Fibroblast of lung (primary cell): Measurements from ENCODE around the gene RILPL2. TPM values are rescaled to one million over a fixed set of nuclear protein-coding genes. Genes with fewer than 3 reads are reported as not detected.
A peak's percentile ranks its signal among the peaks of the same experiment; 100 is the strongest.
"Not testable (repeated sequence)": the region's sequence is repeated elsewhere in the genome, so short reads cannot be mapped to it uniquely, and the experiment has no call there.

Source experiments
- DNase-seq, 2 donors: peaks; one replicate each; pipeline versions ENCODE4 v3.0.0 to v3.0.0-alpha.2; 2010; ENCODE audit warnings: low read depth in 2 of 2
- H2AFZ ChIP-seq: 2 replicates; pipeline ENCODE4 v1.5.1; 2012; ENCODE audit warnings: low read length, control low read depth, inconsistent platforms
- H3K27ac ChIP-seq: 2 replicates; pipeline ENCODE4 v1.5.1; 2011; ENCODE audit warnings: low read length, control low read depth; ENCODE audit not compliant: insufficient read depth
- H3K27me3 ChIP-seq: 2 replicates; pipeline ENCODE4 v1.5.1; 2011; ENCODE audit warnings: mild to moderate bottlenecking, low read length; ENCODE audit not compliant: control insufficient read depth, insufficient read depth
- H3K36me3 ChIP-seq: 2 replicates; pipeline ENCODE4 v1.5.1; 2011; ENCODE audit warnings: low read length; ENCODE audit not compliant: control insufficient read depth, insufficient read depth
- H3K4me1 ChIP-seq: 2 replicates; pipeline ENCODE4 v1.5.1; 2011; ENCODE audit warnings: low read length; ENCODE audit not compliant: control insufficient read depth, insufficient read depth; ENCODE audit errors: extremely low read depth
- H3K4me2 ChIP-seq: 2 replicates; pipeline ENCODE4 v1.5.1; 2011; ENCODE audit warnings: low read length, control low read depth; ENCODE audit not compliant: insufficient read depth; ENCODE audit errors: extremely low read depth
- H3K4me3 ChIP-seq, 4 experiments: fragments of 200-600 bp in 1 of 4; sonication (generic) in 1 of 4; replicated peaks in 1 of 4; 2 replicates each; pipeline ENCODE4 v1.5.1; 2011 to 2016; ENCODE audit warnings: low read length in 4 of 4, low read depth in 3 of 4, mild to moderate bottlenecking in 3 of 4, control low read depth in 2 of 4, inconsistent platforms in 1 of 4, mixed read lengths in 1 of 4; ENCODE audit not compliant: insufficient read depth in 1 of 4; ENCODE audit errors: control extremely low read depth in 1 of 4
- H3K79me2 ChIP-seq: 2 replicates; pipeline ENCODE4 v1.5.1; 2012; ENCODE audit warnings: mild to moderate bottlenecking, low read length, inconsistent platforms; ENCODE audit not compliant: control insufficient read depth, insufficient read depth
- H3K9ac ChIP-seq: 2 replicates; pipeline ENCODE4 v1.5.1; 2011; ENCODE audit warnings: mild to moderate bottlenecking, low read length, control low read depth; ENCODE audit not compliant: insufficient read depth
- H3K9me3 ChIP-seq: 2 replicates; pipeline ENCODE4 v1.5.1; 2012; ENCODE audit warnings: low read depth, low read length; ENCODE audit not compliant: control insufficient read depth, insufficient read depth
- H4K20me1 ChIP-seq: 2 replicates; pipeline ENCODE4 v1.5.1; 2011; ENCODE audit warnings: low read length; ENCODE audit not compliant: control insufficient read depth, insufficient read depth; ENCODE audit errors: extremely low read depth
- EZH2 ChIP-seq: IDR thresholded peaks from 2 replicates; pipeline ENCODE4 v1.5.1; 2012; ENCODE audit warnings: low read length, control low read depth, mild to moderate bottlenecking; ENCODE audit errors: missing control alignments
- polyA plus RNA-seq, 2 donors: library from polyadenylated mRNA; depleted of rRNA in 1 of 2; stranded (reverse) in 1 of 2; unstranded in 1 of 2; fragments of >200 nt; gene quantifications; 2 replicates each; pipeline ENCODE4 v1.2.1, GENCODE V29; 2011 to 2012; ENCODE audit warnings: missing spikeins in 1 of 2
- total RNA-seq: library from RNA; depleted of rRNA; stranded (reverse); fragments of >200 nt; gene quantifications from 2 replicates; pipeline ENCODE4 v1.2.1, GENCODE V29; 2014
- TF ChIP-seq, protein P1 (sequence below), 2 donors: IDR thresholded peaks in 1 of 2; conservative IDR thresholded peaks in 1 of 2; 1 replicate in 1 of 2; 2 replicates in 1 of 2; pipeline ENCODE4 v1.5.1; 2011 to 2012; ENCODE audit warnings: low read length in 2 of 2, control low read depth in 1 of 2, inconsistent platforms in 1 of 2, low read depth in 1 of 2, mild to moderate bottlenecking in 1 of 2

The RILPL2 gene
- total and polyA plus RNA-seq, 2 donors (not counting 1 experiment from before 2014, with no cell fraction given), result 3.7 to 4.5 TPM

DNA sequence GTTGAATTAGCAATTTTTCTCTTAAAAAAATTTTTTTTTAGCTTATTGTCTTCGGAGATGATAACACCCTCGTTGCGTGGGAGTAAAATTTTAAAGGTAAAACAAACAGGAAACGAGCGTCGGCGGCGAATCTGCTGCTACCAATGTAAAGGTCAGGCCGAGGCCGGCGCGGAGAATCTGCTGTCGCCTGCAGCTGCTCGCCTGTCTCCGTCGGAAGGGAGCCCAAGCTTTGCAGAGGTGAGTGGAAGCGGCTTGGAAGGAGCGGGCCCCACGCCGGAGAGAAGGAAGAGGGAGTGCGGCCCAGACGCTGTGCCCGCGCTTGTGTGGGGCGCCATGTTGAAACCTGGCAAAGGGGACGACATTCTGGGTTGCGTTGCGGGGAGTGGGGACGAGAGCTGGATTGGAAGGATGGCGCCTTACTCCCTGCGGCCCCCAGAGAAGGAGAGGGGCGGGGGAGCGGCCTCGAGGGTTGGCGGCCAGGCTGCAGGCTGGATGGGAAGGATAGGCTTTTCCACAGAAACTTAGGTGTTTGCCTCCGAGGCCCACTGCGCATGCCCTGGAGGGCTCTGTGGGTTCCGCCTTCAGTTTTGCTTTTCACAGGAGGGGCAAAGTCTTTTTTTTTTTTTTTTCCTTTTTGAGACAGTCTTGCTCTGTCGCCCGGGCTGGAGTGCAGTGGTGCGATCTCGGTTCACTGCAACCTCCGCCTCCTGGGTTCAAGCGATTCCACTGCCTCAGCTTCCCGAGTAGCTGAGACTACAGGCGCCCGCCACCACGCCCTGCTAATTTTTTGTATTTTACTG lies 21.7 kb upstream of the RILPL2 start, which contains the start of gene SNRNP35:
Gene SNRNP35 (plus strand): TSS at position 160 of the 800 bp plus-strand sequence. CDS start 7,402 bp downstream, outside the sequence.
- Histone ChIP-seq H2AFZ (peak within 1 kb of the TSS; percentile 64), H3K9me3 (no peaks in the 10 kb centered on the region), H3K4me1 (peaks cover 2% of the 10 kb centered on the region), H3K27me3 (no peaks in the 10 kb centered on the region), H4K20me1 (no peaks in the 10 kb centered on the region), H3K36me3 (no peaks in the 10 kb centered on the region), H3K4me2 (peak within 1 kb of the TSS; percentile 90), H3K9ac (peak within 1 kb of the TSS; percentile 97), H3K4me3 (peak within 1 kb of the TSS; percentile 55 to 94 (median 77)), H3K79me2 (peaks cover 20% of the 10 kb centered on the region), H3K27ac (peak within 1 kb of the TSS; percentile 93)
- DNase-seq, result peak; percentile 79 to 88
- no peak for TF ChIP-seq EZH2
- TF ChIP-seq, protein P1, sequence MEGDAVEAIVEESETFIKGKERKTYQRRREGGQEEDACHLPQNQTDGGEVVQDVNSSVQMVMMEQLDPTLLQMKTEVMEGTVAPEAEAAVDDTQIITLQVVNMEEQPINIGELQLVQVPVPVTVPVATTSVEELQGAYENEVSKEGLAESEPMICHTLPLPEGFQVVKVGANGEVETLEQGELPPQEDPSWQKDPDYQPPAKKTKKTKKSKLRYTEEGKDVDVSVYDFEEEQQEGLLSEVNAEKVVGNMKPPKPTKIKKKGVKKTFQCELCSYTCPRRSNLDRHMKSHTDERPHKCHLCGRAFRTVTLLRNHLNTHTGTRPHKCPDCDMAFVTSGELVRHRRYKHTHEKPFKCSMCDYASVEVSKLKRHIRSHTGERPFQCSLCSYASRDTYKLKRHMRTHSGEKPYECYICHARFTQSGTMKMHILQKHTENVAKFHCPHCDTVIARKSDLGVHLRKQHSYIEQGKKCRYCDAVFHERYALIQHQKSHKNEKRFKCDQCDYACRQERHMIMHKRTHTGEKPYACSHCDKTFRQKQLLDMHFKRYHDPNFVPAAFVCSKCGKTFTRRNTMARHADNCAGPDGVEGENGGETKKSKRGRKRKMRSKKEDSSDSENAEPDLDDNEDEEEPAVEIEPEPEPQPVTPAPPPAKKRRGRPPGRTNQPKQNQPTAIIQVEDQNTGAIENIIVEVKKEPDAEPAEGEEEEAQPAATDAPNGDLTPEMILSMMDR (conservative IDR thresholded peaks at IDR 0.05 in 1 of 2, IDR thresholded peaks at IDR 0.05 in 1 of 2; ENCODE audit: low read depth in 1 of 2, low read length in 2 of 2), result no peak

DNA sequence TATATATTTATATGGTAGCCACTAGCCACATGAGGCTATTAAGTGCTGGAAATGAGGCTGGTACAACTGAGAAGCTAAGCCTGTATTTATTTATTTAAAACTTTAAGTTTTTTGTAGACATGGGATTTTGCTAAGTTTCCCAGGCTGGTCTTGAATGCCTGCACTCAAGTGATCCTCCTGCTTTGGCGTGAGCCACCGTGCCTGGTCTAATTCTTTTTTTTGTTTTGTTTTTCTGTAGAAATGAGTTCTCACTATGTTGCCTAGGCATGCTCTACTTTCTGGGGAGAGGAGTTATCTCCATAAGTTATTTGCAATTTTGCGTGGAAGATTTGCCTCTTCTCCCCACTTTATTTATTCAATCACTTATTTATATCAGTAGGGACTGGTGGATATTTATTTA lies 16.7 kb upstream of the RILPL2 start:
- TF ChIP-seq, protein P1 (conservative IDR thresholded peaks at IDR 0.05 in 1 of 2, IDR thresholded peaks at IDR 0.05 in 1 of 2; ENCODE audit: low read depth in 1 of 2, low read length in 2 of 2), result no peak
- TF ChIP-seq EZH2, result no peak
- Histone ChIP-seq H3K9me3 (no peaks in the 10 kb centered on the region), H3K79me2 (no peaks in the 10 kb centered on the region), H4K20me1 (no peaks in the 10 kb centered on the region), H3K36me3 (no peaks in the 10 kb centered on the region), H3K9ac (no peak overlapping the region), H3K4me1 (no peaks in the 10 kb centered on the region), H3K27ac (no peak overlapping the region), H2AFZ (no peak overlapping the region), H3K4me3 (no peak overlapping the region), H3K4me2 (no peak overlapping the region), H3K27me3 (no peaks in the 10 kb centered on the region)
- no peak for DNase-seq

DNA sequence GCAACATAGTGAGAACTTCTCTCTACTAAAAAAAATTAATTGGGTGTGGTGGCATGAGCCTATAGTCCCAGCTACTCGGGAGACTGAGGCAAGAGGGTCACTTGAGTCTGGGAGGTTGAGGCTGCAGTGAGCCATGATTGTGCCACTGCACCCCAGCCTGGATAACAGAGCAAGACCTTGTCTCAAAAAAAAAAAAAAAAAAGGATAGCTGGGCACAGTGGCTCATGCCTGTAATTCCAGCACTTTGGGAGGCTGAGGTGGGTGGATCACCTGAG lies 15.7 kb upstream of the RILPL2 start:
- not testable (repeated sequence) for H3K27ac ChIP-seq, H3K36me3 ChIP-seq, H2AFZ ChIP-seq, H3K4me1 ChIP-seq, H3K27me3 ChIP-seq, DNase-seq, H3K4me3 ChIP-seq, H3K79me2 ChIP-seq, H3K9ac ChIP-seq, H3K4me2 ChIP-seq, H3K9me3 ChIP-seq, H4K20me1 ChIP-seq
